Stimulated activated CD8-positive, alpha-beta memory T cell treated with anti-CD3 and anti-CD28 coated beads, Interleukin-7, amount 100 ng/mL, for 24 hours (primary cell): ENCODE results near the gene CHML.
"Not testable (repeated sequence)": the region's sequence is repeated elsewhere in the genome, so short reads cannot be mapped to it uniquely, and the experiment has no call there.

Experiments
- DNase-seq: peaks from one replicate; pipeline ENCODE4 v3.0.0-alpha.2; 2020; ENCODE audit warnings: low read depth

Gene CHML

GRCh38 chr1:241640149-241640866, at the start of gene CHML, which contains the start of gene OPN3:
CHML (minus strand) TSS chr1:241640369; CDS start chr1:241635766, 4,603 bp downstream.
OPN3 (minus strand) TSS chr1:241640369; CDS start chr1:241640254, 115 bp downstream.
- peak; percentile 82 for DNase-seq

- no peak for DNase-seq
Measured at GRCh38 chr1:241688940-241689368, 48.8 kb upstream of the CHML start.

- DNase-seq, result no peak
Measured at GRCh38 chr1:241684108-241684507, 43.9 kb upstream of the CHML start.

- DNase-seq, result no peak
Measured at GRCh38 chr1:241682921-241683320, 42.8 kb upstream of the CHML start.

- not testable (repeated sequence) for DNase-seq
Measured at GRCh38 chr1:241681861-241682448, 41.8 kb upstream of the CHML start.

- no peak for DNase-seq
Measured at GRCh38 chr1:241679961-241680360, 39.8 kb upstream of the CHML start.

- no peak for DNase-seq
Measured at GRCh38 chr1:241679404-241679803, 39.2 kb upstream of the CHML start.

- no peak for DNase-seq
Measured at GRCh38 chr1:241678536-241678935, 38.4 kb upstream of the CHML start.

GRCh38 chr1:241677201-241677600, 37.0 kb upstream of the CHML start:
- DNase-seq, result no peak

GRCh38 chr1:241675983-241676382, 35.8 kb upstream of the CHML start:
- DNase-seq, result no peak

GRCh38 chr1:241674805-241675384, 34.7 kb upstream of the CHML start:
- no peak for DNase-seq

GRCh38 chr1:241672301-241672700, 32.1 kb upstream of the CHML start:
- no peak for DNase-seq

GRCh38 chr1:241666419-241666818, 26.2 kb upstream of the CHML start:
- no peak for DNase-seq

GRCh38 chr1:241660424-241660972, 20.3 kb upstream of the CHML start:
- DNase-seq, result no peak

GRCh38 chr1:241659016-241659415, 18.8 kb upstream of the CHML start:
- DNase-seq, result not testable (repeated sequence)

GRCh38 chr1:241658081-241658793, 18.1 kb upstream of the CHML start:
- DNase-seq, result no peak

- no peak for DNase-seq
Measured at GRCh38 chr1:241654641-241655040, 14.5 kb upstream of the CHML start.

- DNase-seq, result no peak
Measured at GRCh38 chr1:241654019-241654418, 13.8 kb upstream of the CHML start.

GRCh38 chr1:241652012-241652411, 11.8 kb upstream of the CHML start, which contains the start of gene WDR64:
WDR64 (plus strand) TSS chr1:241652281; CDS start chr1:241652485, 204 bp downstream.
- no peak for DNase-seq

GRCh38 chr1:241648159-241648558, 8.0 kb upstream of the CHML start:
- DNase-seq, result no peak

GRCh38 chr1:241647658-241648057, 7.5 kb upstream of the CHML start:
- no peak for DNase-seq

GRCh38 chr1:241646201-241646600, 6.0 kb upstream of the CHML start:
- no peak for DNase-seq
